ACC112 (cell line): ENCODE data around the gene CD6.
A peak's percentile ranks its signal among the peaks of the same experiment; 100 is the strongest.

Experiments
- H2AFZ ChIP-seq: fragments of 200-600 bp; sonication (generic); one replicate; pipeline ENCODE4 v1.6.0; 2017; ENCODE audit warnings: antibody characterized with exemption, low read length; ENCODE audit not compliant: unreplicated experiment
- H3K27ac ChIP-seq: fragments of 200-600 bp; sonication (generic); 2 replicates; pipeline ENCODE4 v1.5.1; 2014; ENCODE audit warnings: low read depth, mild to moderate bottlenecking, antibody characterized with exemption, low read length, moderate library complexity
- H3K27me3 ChIP-seq: fragments of 200-600 bp; sonication (generic); 2 replicates; pipeline ENCODE4 v1.6.1; 2014; ENCODE audit warnings: mild to moderate bottlenecking, antibody characterized with exemption, low read length, moderate library complexity, mixed read lengths; ENCODE audit not compliant: insufficient read depth
- H3K36me3 ChIP-seq: fragments of 200-600 bp; sonication (generic); 2 replicates; pipeline ENCODE4 v1.6.1; 2016; ENCODE audit warnings: mild to moderate bottlenecking, antibody characterized with exemption, low read length, moderate library complexity, mixed read lengths; ENCODE audit not compliant: insufficient read depth
- H3K4me1 ChIP-seq: fragments of 200-600 bp; sonication (generic); one replicate; pipeline ENCODE4 v1.6.1; 2016; ENCODE audit warnings: low read length, mixed read lengths; ENCODE audit not compliant: insufficient read depth, unreplicated experiment, control insufficient read depth
- H3K4me3 ChIP-seq: fragments of 200-600 bp; sonication (generic); 2 replicates; pipeline ENCODE4 v1.5.1; 2014; ENCODE audit warnings: mild to moderate bottlenecking, low read depth, low read length
- H3K79me2 ChIP-seq: fragments of 200-600 bp; sonication (generic); one replicate; pipeline ENCODE4 v1.6.0; 2016; ENCODE audit warnings: low read length; ENCODE audit not compliant: control insufficient read depth, unreplicated experiment, insufficient read depth

Gene CD6

GRCh38 chr11:60953781-60954180 is 17.7 kb upstream of the CD6 start:
- Histone ChIP-seq H2AFZ (no peak overlapping the region), H3K36me3 (no peaks in the 10 kb centered on the region), H3K27me3 (no peaks in the 10 kb centered on the region), H3K79me2 (peaks cover 13% of the 10 kb centered on the region), H3K4me1 (peaks cover 25% of the 10 kb centered on the region), H3K4me3 (no peak overlapping the region), H3K27ac (no peak overlapping the region)

GRCh38 chr11:60954421-60954820 is 17.1 kb upstream of the CD6 start:
- Histone ChIP-seq H3K79me2 (peaks cover 11% of the 10 kb centered on the region), H3K27ac (no peak overlapping the region), H3K27me3 (no peaks in the 10 kb centered on the region), H3K4me3 (no peak overlapping the region), H3K4me1 (peaks cover 25% of the 10 kb centered on the region), H3K36me3 (no peaks in the 10 kb centered on the region), H2AFZ (no peak overlapping the region)

GRCh38 chr11:60955571-60955970 is 15.9 kb upstream of the CD6 start:
- no peak overlapping the region for H3K4me3 ChIP-seq
- peaks cover 10% of the 10 kb centered on the region for H3K79me2 ChIP-seq
- H3K4me1 ChIP-seq, result peaks cover 22% of the 10 kb centered on the region
- no peak overlapping the region for H2AFZ ChIP-seq
- H3K27ac ChIP-seq, result no peak overlapping the region
- H3K36me3 ChIP-seq, result no peaks in the 10 kb centered on the region
- 0 out of 2 replicates have a peak, but pooled peaks cover under 1% of the 10 kb centered on the region for H3K27me3 ChIP-seq

- peaks cover 13% of the 10 kb centered on the region; the same call in 1 of the 2 replicates for H3K27me3 ChIP-seq
- no peaks in the 10 kb centered on the region for H3K36me3 ChIP-seq
- no peak overlapping the region for H2AFZ ChIP-seq
- peaks cover 22% of the 10 kb centered on the region for H3K4me1 ChIP-seq
- peak overlapping the region; percentile 3; the same call in 1 of the 2 replicates for H3K27ac ChIP-seq
- no peak overlapping the region for H3K4me3 ChIP-seq
- H3K79me2 ChIP-seq, result no peaks in the 10 kb centered on the region
Observed at GRCh38 chr11:60957188-60957587, 14.3 kb upstream of the CD6 start.

- peaks cover 19% of the 10 kb centered on the region for H3K27me3 ChIP-seq
- no peak overlapping the region for H2AFZ ChIP-seq
- peaks cover 22% of the 10 kb centered on the region for H3K4me1 ChIP-seq
- no peaks in the 10 kb centered on the region for H3K36me3 ChIP-seq
- no peak overlapping the region for H3K4me3 ChIP-seq
- no peak overlapping the region for H3K27ac ChIP-seq
- no peaks in the 10 kb centered on the region for H3K79me2 ChIP-seq
Observed at GRCh38 chr11:60959431-60959830, 12.0 kb upstream of the CD6 start.

- Histone ChIP-seq H3K79me2 (no peaks in the 10 kb centered on the region), H3K27ac (no peak overlapping the region), H3K4me3 (no peak overlapping the region), H3K27me3 (peaks cover 19% of the 10 kb centered on the region), H3K4me1 (peaks cover 22% of the 10 kb centered on the region), H2AFZ (no peak overlapping the region), H3K36me3 (no peaks in the 10 kb centered on the region)
Observed at GRCh38 chr11:60960405-60960804, 11.1 kb upstream of the CD6 start.

GRCh38 chr11:60964801-60965200 is 6.7 kb upstream of the CD6 start:
- H3K4me1 ChIP-seq, result no peaks in the 10 kb centered on the region
- H3K36me3 ChIP-seq, result no peaks in the 10 kb centered on the region
- H2AFZ ChIP-seq, result no peak overlapping the region
- no peak overlapping the region for H3K4me3 ChIP-seq
- H3K79me2 ChIP-seq, result no peaks in the 10 kb centered on the region
- H3K27me3 ChIP-seq, result peaks cover 45% of the 10 kb centered on the region
- H3K27ac ChIP-seq, result no peak overlapping the region

GRCh38 chr11:60966890-60967289 is 4.6 kb upstream of the CD6 start:
- no peak overlapping the region for H3K4me3 ChIP-seq

GRCh38 chr11:60968223-60968622 is 3.3 kb upstream of the CD6 start:
- no peak overlapping the region for H2AFZ ChIP-seq
- H3K27ac ChIP-seq, result no peak overlapping the region
- H3K4me1 ChIP-seq, result no peaks in the 10 kb centered on the region
- H3K79me2 ChIP-seq, result no peaks in the 10 kb centered on the region
- H3K4me3 ChIP-seq, result no peak overlapping the region
- H3K36me3 ChIP-seq, result no peaks in the 10 kb centered on the region
- H3K27me3 ChIP-seq, result peaks cover 29% of the 10 kb centered on the region

More at GRCh38 chr11:60966890-60967289, 4.6 kb upstream of the CD6 start:
- H3K36me3 ChIP-seq, result no peaks in the 10 kb centered on the region
- H3K27ac ChIP-seq, result no peak overlapping the region
- H3K79me2 ChIP-seq, result no peaks in the 10 kb centered on the region
- no peaks in the 10 kb centered on the region for H3K4me1 ChIP-seq
- H3K27me3 ChIP-seq, result peaks cover 32% of the 10 kb centered on the region
- H2AFZ ChIP-seq, result no peak overlapping the region

- peaks cover 30% of the 10 kb centered on the region for H3K27me3 ChIP-seq
- no peak overlapping the region for H3K4me3 ChIP-seq
- no peak overlapping the region for H3K27ac ChIP-seq
- H3K4me1 ChIP-seq, result no peaks in the 10 kb centered on the region
- no peaks in the 10 kb centered on the region for H3K36me3 ChIP-seq
- no peaks in the 10 kb centered on the region for H3K79me2 ChIP-seq
- H2AFZ ChIP-seq, result no peak overlapping the region
Observed at GRCh38 chr11:60970369-60970774, 1.1 kb upstream of the CD6 start.

GRCh38 chr11:60970890-60971289 is 590 bp upstream of the CD6 start:
- no peak overlapping the region for H3K27ac ChIP-seq
- peaks cover 25% of the 10 kb centered on the region for H3K27me3 ChIP-seq
- no peaks in the 10 kb centered on the region for H3K36me3 ChIP-seq
- no peak overlapping the region for H3K4me3 ChIP-seq
- H2AFZ ChIP-seq, result no peak overlapping the region
- H3K4me1 ChIP-seq, result no peaks in the 10 kb centered on the region
- no peaks in the 10 kb centered on the region for H3K79me2 ChIP-seq
